Body of pancreas (tissue), 4 donors: ENCODE results near the gene KIF12. TPM values are rescaled to one million over a fixed set of nuclear protein-coding genes. Genes with fewer than 3 reads are reported as not detected.

Experiments
- ATAC-seq: fragments of 150-250 bp; one replicate; pipeline ENCODE4 v1.9.1; 2016
- DNase-seq, 4 donors: peaks; one replicate each; pipeline ENCODE4 v3.0.0-alpha.2; 2019
- H3K27ac ChIP-seq, 4 donors: fragments of 200-600 bp; sonication (generic); 1 replicate in 3 of 4; 2 replicates in 1 of 4; pipeline versions ENCODE4 v1.5.1 to v1.6.1; 2016 to 2019; ENCODE audit warnings: mild to moderate bottlenecking in 1 of 4, mixed read lengths in 1 of 4, moderate library complexity in 1 of 4
- H3K27me3 ChIP-seq, 2 donors: fragments of 200-600 bp; sonication (generic); one replicate each; pipeline ENCODE4 v1.6.0; 2016; ENCODE audit warnings: mild to moderate bottlenecking in 1 of 2
- H3K36me3 ChIP-seq, 2 donors: fragments of 200-600 bp; sonication (generic); replicated peaks in 1 of 2; 2 replicates each; pipeline ENCODE4 v1.5.1; 2016; ENCODE audit warnings: low read depth in 2 of 2; ENCODE audit not compliant: insufficient read depth in 1 of 2
- H3K4me1 ChIP-seq: fragments of 200-600 bp; sonication (generic); one replicate; pipeline ENCODE4 v1.6.0; 2016
- H3K4me3 ChIP-seq, 2 donors: fragments of 200-600 bp; sonication (generic); 1 replicate in 1 of 2; 2 replicates in 1 of 2; pipeline ENCODE4 v1.5.1; 2016 to 2019
- H3K9me3 ChIP-seq, 3 donors: fragments of 200-600 bp; sonication (generic); 1 replicate in 2 of 3; 2 replicates in 1 of 3; pipeline ENCODE4 v1.5.1; 2016
- POLR2A ChIP-seq, 3 donors: fragments of 450-650 bp; IDR thresholded peaks; one replicate each; pipeline ENCODE4 v1.6.1; 2016; ENCODE audit warnings: antibody characterized with exemption in 3 of 3, mild to moderate bottlenecking in 2 of 3
- whole genome bisulfite sequencing, 2 donors: methylation state at CpG; one replicate each; pipeline ENCODE4 v1.1.5; 2017; 5-methylcytosine and 5-hydroxymethylcytosine counted together
- intact Hi-C: fragments of 100-400 bp; cut with DNase I; formaldehyde crosslinking; loops from one replicate; pipeline ENCODE4 v1.15.1; 2023
- total RNA-seq, 2 donors: library from RNA; depleted of rRNA; stranded (reverse); fragments of >200 nt; gene quantifications; one replicate each; pipeline ENCODE4 v1.1.0, GENCODE V29; 2016
- TF ChIP-seq, protein P1 (sequence below), 7 experiments: fragments of 450-650 bp in 4 of 7; fragments of 200-600 bp in 3 of 7; sonication (generic) in 3 of 7; IDR thresholded peaks; one replicate each; pipeline ENCODE4 v1.5.1; 2016 to 2019; ENCODE audit warnings: antibody characterized with exemption in 7 of 7

Gene KIF12
- total RNA-seq, 2 donors from 2014 or later, result 135 to 249 TPM

GRCh38 chr9:114112325-114112724, 13.2 kb upstream of the KIF12 start:
- Histone ChIP-seq H3K27me3 (no peaks in the 10 kb centered on the region), H3K9me3 (no peaks in the 10 kb centered on the region), H3K36me3 (no peaks in the 10 kb centered on the region), H3K4me1 (peaks cover 20% of the 10 kb centered on the region), H3K4me3 (no peak overlapping the region), H3K27ac (peak overlapping the region in 1 of 4 donors; percentile 21)
- intact Hi-C loops, result no loop called here
- ATAC-seq, result no peak
- TF ChIP-seq POLR2A (IDR thresholded peaks at IDR 0.05), result no peak
- TF ChIP-seq, protein P1, sequence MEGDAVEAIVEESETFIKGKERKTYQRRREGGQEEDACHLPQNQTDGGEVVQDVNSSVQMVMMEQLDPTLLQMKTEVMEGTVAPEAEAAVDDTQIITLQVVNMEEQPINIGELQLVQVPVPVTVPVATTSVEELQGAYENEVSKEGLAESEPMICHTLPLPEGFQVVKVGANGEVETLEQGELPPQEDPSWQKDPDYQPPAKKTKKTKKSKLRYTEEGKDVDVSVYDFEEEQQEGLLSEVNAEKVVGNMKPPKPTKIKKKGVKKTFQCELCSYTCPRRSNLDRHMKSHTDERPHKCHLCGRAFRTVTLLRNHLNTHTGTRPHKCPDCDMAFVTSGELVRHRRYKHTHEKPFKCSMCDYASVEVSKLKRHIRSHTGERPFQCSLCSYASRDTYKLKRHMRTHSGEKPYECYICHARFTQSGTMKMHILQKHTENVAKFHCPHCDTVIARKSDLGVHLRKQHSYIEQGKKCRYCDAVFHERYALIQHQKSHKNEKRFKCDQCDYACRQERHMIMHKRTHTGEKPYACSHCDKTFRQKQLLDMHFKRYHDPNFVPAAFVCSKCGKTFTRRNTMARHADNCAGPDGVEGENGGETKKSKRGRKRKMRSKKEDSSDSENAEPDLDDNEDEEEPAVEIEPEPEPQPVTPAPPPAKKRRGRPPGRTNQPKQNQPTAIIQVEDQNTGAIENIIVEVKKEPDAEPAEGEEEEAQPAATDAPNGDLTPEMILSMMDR (IDR thresholded peaks at IDR 0.05), result no peak
- no peak for DNase-seq
- WGBS, 2 donors, result 53 to 89% methylated on average over 1 of the region's 1 CpG

DNA sequence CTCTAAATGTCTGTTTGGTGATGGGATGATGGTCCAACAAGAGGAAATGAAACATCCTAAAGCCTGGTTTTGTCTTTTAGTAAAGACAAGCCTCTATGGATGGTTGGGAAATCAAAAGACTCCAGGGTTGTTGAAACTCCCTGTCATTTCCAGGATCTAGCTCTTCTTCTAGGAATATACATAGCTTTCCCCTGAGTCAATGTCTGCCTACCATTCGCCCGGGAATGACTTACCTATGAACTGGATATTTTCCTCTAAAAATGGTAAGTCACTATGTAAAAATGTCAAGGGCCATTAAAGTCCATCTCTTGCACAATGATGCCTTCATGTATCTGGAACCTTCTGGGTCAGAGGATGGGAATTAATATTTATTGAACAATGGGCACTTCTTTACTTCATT, 11.1 kb upstream of the KIF12 start:
- Histone ChIP-seq H3K9me3 (no peaks in the 10 kb centered on the region), H3K36me3 (no peaks in the 10 kb centered on the region), H3K27me3 (no peaks in the 10 kb centered on the region), H3K4me3 (no peak overlapping the region), H3K4me1 (peaks cover 10% of the 10 kb centered on the region), H3K27ac (no peak overlapping the region)
- ATAC-seq (no peak), DNase-seq (no peak)
- intact Hi-C loops, result no loop called here
- TF ChIP-seq, protein P1 (IDR thresholded peaks at IDR 0.05), result no peak
- 89 to 97% methylated on average over 2 of the region's 2 CpGs for WGBS, 2 donors

DNA sequence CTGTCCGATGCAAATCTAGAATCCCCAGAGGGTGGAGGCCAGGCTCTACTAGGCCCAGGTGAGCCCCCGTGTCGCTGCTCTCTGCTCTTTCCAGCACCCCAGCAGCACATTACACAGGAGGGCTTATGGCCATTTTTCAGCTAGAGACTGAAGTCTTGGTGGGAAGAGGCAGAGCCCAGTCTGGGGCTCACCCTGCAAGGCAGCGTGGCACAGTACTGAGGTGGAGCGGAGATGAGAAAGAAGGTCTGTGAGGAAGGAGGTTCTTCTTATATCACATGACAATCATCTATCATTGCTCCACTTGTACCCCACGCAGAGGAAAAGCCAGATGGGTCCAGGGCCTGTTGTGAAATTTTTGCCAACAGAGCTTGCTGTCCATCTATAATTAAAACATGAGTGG, 10.0 kb upstream of the KIF12 start:
- 74 to 85% methylated on average over 4 to 6 of the region's 6 CpGs for WGBS, 2 donors
- DNase-seq (no peak), ATAC-seq (no peak)
- no peak overlapping the region for H3K4me3 ChIP-seq
- no peaks in the 10 kb centered on the region for H3K36me3 ChIP-seq
- intact Hi-C loops, result loop anchor here (5.0 kb wide), 1 partner anchor 183 kb away; no protein-coding TSS in a partner anchor
- no peaks in the 10 kb centered on the region for H3K9me3 ChIP-seq
- peaks cover 10% of the 10 kb centered on the region for H3K4me1 ChIP-seq
- H3K27ac ChIP-seq, result no peak overlapping the region
- TF ChIP-seq POLR2A (IDR thresholded peaks at IDR 0.05), result no peak
- TF ChIP-seq, protein P1 (IDR thresholded peaks at IDR 0.05), result no peak
- no peaks in the 10 kb centered on the region for H3K27me3 ChIP-seq

DNA sequence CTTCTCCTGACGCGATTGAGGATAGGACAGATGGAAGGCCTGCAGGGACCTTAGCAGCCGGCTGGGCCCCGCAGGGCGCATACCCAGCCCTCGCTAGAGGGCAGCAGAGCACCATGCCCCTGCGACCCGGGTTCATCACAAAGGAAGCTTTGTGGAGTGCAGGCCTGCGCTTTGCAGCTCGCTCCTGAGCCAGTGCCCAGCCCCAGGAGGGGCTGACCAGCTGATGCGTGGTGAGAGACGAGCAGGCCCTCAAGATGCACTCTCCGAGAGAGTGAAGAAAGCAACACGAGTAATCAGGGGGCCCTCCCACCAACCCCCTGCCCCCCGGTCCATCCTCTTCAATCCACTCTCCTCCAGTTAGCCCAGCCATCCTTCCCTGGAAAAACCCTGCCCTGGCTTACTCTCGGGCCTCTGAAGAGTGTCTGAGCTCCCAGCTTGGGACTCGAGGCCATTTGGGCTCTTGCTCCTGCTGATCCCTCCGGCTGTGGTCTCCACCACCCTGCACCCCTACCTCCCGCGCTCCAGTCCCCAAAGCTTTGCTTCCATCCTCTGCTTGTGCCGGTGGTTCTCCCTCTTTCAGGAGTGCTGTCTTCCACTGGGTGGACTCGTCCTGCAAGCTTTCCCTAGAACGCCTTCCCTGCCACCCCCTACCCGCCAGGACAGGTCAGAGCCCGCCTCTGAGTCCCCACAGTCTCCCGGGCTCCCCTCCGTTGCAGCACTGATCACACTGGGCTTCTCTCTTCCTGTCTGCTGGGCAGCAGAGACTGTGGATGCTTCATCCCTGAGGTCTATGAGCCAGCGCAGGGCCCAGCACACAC, 9.1 kb upstream of the KIF12 start:
- Histone ChIP-seq H3K9me3 (no peaks in the 10 kb centered on the region), H3K4me3 (no peak overlapping the region), H3K27me3 (no peaks in the 10 kb centered on the region), H3K4me1 (peaks cover 7% of the 10 kb centered on the region), H3K27ac (no peak overlapping the region), H3K36me3 (no peaks in the 10 kb centered on the region)
- WGBS, 2 donors, result 40 to 49% methylated on average over 21 to 26 of the region's 28 CpGs
- TF ChIP-seq POLR2A (IDR thresholded peaks at IDR 0.05), result no peak
- TF ChIP-seq, protein P1 (IDR thresholded peaks at IDR 0.05), result peak; percentile 94 to 99 (median 99)
- DNase-seq (peak; percentile 83 to 89 (median 88)), ATAC-seq (peak; percentile 98)
- intact Hi-C loops, result loop anchor here (5.0 kb wide), 1 partner anchor 184 kb away; no protein-coding TSS in a partner anchor
